ENCODE results near the gene HJURP.

DNA sequence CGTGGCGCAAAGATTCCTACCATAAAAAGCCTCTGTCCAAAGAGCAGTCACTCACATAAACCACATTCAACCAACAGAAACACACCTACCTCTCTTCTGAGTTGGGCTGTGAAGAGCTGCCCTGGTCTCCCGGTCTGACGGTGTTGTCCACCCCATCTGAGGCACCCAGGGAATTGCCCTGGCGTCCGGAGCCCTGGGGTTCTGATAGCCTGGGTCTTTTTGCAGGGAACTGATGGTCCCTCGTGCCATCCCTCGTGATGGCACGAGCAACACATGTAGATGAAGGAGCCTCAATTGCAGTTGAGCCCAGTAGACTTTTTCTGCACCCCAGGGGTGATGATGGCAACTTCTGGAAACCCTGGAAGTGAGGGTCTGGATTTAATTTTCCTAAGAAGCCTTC, 13.8 kb downstream of the HJURP start:
- TF ChIP-seq, protein P1, sequence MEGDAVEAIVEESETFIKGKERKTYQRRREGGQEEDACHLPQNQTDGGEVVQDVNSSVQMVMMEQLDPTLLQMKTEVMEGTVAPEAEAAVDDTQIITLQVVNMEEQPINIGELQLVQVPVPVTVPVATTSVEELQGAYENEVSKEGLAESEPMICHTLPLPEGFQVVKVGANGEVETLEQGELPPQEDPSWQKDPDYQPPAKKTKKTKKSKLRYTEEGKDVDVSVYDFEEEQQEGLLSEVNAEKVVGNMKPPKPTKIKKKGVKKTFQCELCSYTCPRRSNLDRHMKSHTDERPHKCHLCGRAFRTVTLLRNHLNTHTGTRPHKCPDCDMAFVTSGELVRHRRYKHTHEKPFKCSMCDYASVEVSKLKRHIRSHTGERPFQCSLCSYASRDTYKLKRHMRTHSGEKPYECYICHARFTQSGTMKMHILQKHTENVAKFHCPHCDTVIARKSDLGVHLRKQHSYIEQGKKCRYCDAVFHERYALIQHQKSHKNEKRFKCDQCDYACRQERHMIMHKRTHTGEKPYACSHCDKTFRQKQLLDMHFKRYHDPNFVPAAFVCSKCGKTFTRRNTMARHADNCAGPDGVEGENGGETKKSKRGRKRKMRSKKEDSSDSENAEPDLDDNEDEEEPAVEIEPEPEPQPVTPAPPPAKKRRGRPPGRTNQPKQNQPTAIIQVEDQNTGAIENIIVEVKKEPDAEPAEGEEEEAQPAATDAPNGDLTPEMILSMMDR (IDR thresholded peaks at IDR 0.05): no peak
- TF ChIP-seq POLR2A (IDR thresholded peaks at IDR 0.05): no peak
